ENCODE data around the gene UHRF2. TPM values are rescaled to one million over a fixed set of nuclear protein-coding genes. Genes with fewer than 3 reads are reported as not detected.

The UHRF2 gene
- total and polyA plus RNA-seq, 2 donors (not counting 3 experiments of a cell fraction or from before 2014, with no cell fraction given), result 63.5 to 101 TPM

DNA sequence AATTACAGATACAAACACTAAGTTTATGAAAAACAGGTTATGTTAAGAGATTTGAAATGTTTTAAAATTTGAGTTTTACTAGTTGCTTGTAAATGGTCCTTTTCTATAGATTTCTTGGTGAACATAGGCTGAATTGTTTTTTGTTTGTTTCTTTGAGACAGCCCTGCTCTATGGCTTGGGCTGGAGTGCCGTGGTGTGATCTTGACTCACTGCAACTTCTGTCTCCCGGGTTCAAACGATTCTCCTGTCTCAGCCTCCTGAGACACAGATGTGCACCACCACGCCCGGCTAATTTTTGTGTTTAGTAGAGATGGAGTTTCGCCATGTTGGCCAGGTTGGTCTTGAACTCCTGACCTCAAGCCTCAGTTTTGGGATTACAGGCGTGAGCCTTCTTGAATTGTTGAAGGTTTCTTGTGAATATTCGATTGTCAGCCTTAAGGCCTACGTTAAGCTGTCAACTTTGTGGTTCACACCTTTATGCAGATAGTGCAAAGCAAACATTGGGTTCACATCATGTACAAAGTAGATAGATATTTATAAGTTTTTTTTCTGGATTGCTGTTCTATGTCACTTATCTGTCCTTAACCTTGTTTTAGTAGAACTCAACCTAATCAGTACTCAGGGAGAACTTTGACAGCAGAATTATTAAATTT, 26.2 kb downstream of the UHRF2 start:
- Histone ChIP-seq H3K27me3 (ENCODE audit: control insufficient read depth in 2 of 2, insufficient read depth in 2 of 2, low read length in 2 of 2) (no peaks in the 10 kb centered on the region), H2AFZ (ENCODE audit: low read depth, low read length) (no peak overlapping the region), H3K9me3 (replicated peaks; ENCODE audit: control insufficient read depth, insufficient read depth, low read length) (no peaks in the 10 kb centered on the region), H3K9ac (replicated peaks; ENCODE audit: extremely low read depth, insufficient read depth, low read length) (no peak overlapping the region), H3K4me1 (ENCODE audit: control insufficient read depth, extremely low read depth, insufficient read depth, low read length) (peaks cover 4% of the 10 kb centered on the region), H3K4me2 (ENCODE audit: insufficient read depth, low read length) (no peak overlapping the region), H3K9me1 (replicated peaks; ENCODE audit: control insufficient read depth, extremely low read depth, insufficient read depth, low read length) (no peaks in the 10 kb centered on the region), H3K4me3 (replicated peaks in 1 of 3; ENCODE audit: insufficient read depth in 1 of 3, low read depth in 1 of 3, low read length in 3 of 3) (no peak overlapping the region), H3K27ac (ENCODE audit: insufficient read depth, low read depth, low read length) (no peak overlapping the region), H3K36me3 (ENCODE audit: control insufficient read depth in 2 of 2, extremely low read depth in 1 of 2, insufficient read depth in 2 of 2, low read length in 2 of 2) (peaks cover 3 to 11% of the 10 kb centered on the region in 2 experiments), H3K79me2 (ENCODE audit: control insufficient read depth, insufficient read depth, low read length) (peaks cover 100% of the 10 kb centered on the region), H4K20me1 (replicated peaks; ENCODE audit: control insufficient read depth, extremely low read depth, insufficient read depth, low read length) (peaks cover 4% of the 10 kb centered on the region)
- TF ChIP-seq EZH2 (IDR thresholded peaks at IDR 0.05; ENCODE audit: borderline replicate concordance, low read depth, low read length, severe bottlenecking) (no peak), POLR2A (IDR thresholded peaks at IDR 0.05; ENCODE audit: low read depth, low read length) (no peak), GATA2 (IDR thresholded peaks at IDR 0.05; ENCODE audit: insufficient read depth, insufficient read length, low read depth, low read length) (no peak), POLR2AphosphoS5 (IDR thresholded peaks at IDR 0.05; ENCODE audit: insufficient read depth, low read depth, low read length) (no peak), MYC (IDR thresholded peaks at IDR 0.05; ENCODE audit: low read depth, low read length) (no peak), JUN (IDR thresholded peaks at IDR 0.05; ENCODE audit: borderline replicate concordance, insufficient read depth, insufficient read length, low read depth) (no peak), FOS (IDR thresholded peaks at IDR 0.05; ENCODE audit: borderline replicate concordance, insufficient read depth, low read length) (no peak), CTCF (IDR thresholded peaks at IDR 0.05; ENCODE audit: extremely low read depth in 1 of 2, insufficient read depth in 1 of 2, low read depth in 1 of 2, low read length in 2 of 2) (no peak)
- TF ChIP-seq, protein P1, sequence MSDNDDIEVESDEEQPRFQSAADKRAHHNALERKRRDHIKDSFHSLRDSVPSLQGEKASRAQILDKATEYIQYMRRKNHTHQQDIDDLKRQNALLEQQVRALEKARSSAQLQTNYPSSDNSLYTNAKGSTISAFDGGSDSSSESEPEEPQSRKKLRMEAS (IDR thresholded peaks at IDR 0.05; ENCODE audit: insufficient read depth, insufficient read length), result no peak
- FAIRE-seq (no peak), DNase-seq (ENCODE audit: low read depth, low spot score) (no peak)
- ChIA-PET CTCF (interaction anchor here (0.8 to 1.4 kb wide), 7 partner anchors 10 to 129 kb away, joined by 3 to 5 read pairs (median 3); no protein-coding TSS in a partner anchor), POLR2A (no interaction called here)
- dilution Hi-C loops (cut with MboI; ENCODE audit: extremely low pct_ligation_motif_present, low sequenced_read_pairs), result no loop called here
- no TSS peak for BruUV-seq (replicated peaks)
- intact Hi-C loops (cut with micrococcal nuclease), result loop anchor here (1.0 kb wide), 1 partner anchor 12 kb away; no protein-coding TSS in a partner anchor
